Mucosa of descending colon (tissue), 3 donors: ENCODE data around the gene SH3TC1. TPM values are rescaled to one million over a fixed set of nuclear protein-coding genes. Genes with fewer than 3 reads are reported as not detected.

Source experiments
- ATAC-seq: fragments of 200-7000 bp; cut with Tn5 transposase; one replicate; pipeline ENCODE4 v1.9.1; 2020; ENCODE audit warnings: mild to moderate bottlenecking, moderate library complexity
- DNase-seq, 3 donors: peaks; one replicate each; pipeline ENCODE4 v3.0.0-alpha.2; 2020
- H3K36me3 ChIP-seq: fragments of 200-600 bp; one replicate; pipeline ENCODE4 v1.8.0; 2021; ENCODE audit warnings: low read depth, mild to moderate bottlenecking
- H3K4me1 ChIP-seq: fragments of 200-600 bp; one replicate; pipeline ENCODE4 v1.8.0; 2021; ENCODE audit warnings: low read depth, mild to moderate bottlenecking
- H3K4me3 ChIP-seq: fragments of 200-600 bp; one replicate; pipeline ENCODE4 v1.8.0; 2021; ENCODE audit warnings: mild to moderate bottlenecking
- H3K9me3 ChIP-seq: fragments of 200-600 bp; one replicate; pipeline ENCODE4 v1.8.0; 2021; ENCODE audit warnings: mild to moderate bottlenecking
- intact Hi-C, 2 donors: fragments of 100-400 bp; cut with DNase I in 1 of 2; cut with micrococcal nuclease in 1 of 2; formaldehyde crosslinking; loops; one replicate each; pipeline versions ENCODE4 v1.11.0 to v1.11.1; 2022; cut with DNase I, micrococcal nuclease
- total RNA-seq, 3 donors: library from RNA; stranded (reverse); fragmentation: NEBNext Ultra II Directional in 2 of 3; extraction: Animal tissue kit (Norgen Biotek cat#: 25700) in 2 of 3; gene quantifications; one replicate each; pipeline versions ENCODE4 v1.2.1 to v1.2.4, GENCODE V29; 2021 to 2023
- TF ChIP-seq, protein P1 (sequence below): fragments of 200-600 bp; IDR thresholded peaks from one replicate; pipeline ENCODE4 v1.8.0; 2022; ENCODE audit warnings: antibody characterized with exemption, mild to moderate bottlenecking
- donor health status: DM: no; HTN: no; CAD: no; lungs with moderate emphysema.
- donor health status: DM: no; HTN: no; CAD: no.
- donor health status: DM: no; HTN: yes; CAD: no.

Gene SH3TC1
- total RNA-seq, 3 donors from 2014 or later: 10.3 to 13.6 (median 11.7) TPM

GRCh38 chr4:8177956-8178355 lies 21.1 kb upstream of the SH3TC1 start:
- intact Hi-C loops: no loop called here
- ATAC-seq: no peak
- TF ChIP-seq, protein P1, sequence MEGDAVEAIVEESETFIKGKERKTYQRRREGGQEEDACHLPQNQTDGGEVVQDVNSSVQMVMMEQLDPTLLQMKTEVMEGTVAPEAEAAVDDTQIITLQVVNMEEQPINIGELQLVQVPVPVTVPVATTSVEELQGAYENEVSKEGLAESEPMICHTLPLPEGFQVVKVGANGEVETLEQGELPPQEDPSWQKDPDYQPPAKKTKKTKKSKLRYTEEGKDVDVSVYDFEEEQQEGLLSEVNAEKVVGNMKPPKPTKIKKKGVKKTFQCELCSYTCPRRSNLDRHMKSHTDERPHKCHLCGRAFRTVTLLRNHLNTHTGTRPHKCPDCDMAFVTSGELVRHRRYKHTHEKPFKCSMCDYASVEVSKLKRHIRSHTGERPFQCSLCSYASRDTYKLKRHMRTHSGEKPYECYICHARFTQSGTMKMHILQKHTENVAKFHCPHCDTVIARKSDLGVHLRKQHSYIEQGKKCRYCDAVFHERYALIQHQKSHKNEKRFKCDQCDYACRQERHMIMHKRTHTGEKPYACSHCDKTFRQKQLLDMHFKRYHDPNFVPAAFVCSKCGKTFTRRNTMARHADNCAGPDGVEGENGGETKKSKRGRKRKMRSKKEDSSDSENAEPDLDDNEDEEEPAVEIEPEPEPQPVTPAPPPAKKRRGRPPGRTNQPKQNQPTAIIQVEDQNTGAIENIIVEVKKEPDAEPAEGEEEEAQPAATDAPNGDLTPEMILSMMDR: no peak
- DNase-seq: no peak
- no peaks in the 10 kb centered on the region for H3K9me3 ChIP-seq
- no peak overlapping the region for H3K4me3 ChIP-seq
- H3K36me3 ChIP-seq: no peaks in the 10 kb centered on the region
- H3K4me1 ChIP-seq: peaks cover 16% of the 10 kb centered on the region

DNA sequence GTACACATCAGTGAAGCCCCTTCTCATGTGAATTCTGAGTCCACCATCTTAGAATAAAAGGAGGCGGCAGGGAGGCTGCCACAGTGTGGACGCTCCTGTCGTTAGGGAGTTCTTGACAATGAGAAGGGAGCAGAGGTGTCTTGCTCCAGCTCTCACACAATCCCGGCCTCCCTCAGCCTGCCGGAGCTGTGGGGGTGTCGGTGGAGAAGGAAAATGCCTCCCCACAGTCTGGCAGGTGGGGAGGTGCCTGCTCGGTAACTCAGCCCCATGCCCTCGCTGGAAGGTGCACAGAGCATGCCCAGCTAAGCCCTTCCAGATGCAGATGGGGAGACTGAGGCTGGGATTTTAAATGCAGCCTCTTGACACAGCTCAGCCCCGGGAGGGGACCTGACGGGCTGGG lies 20.0 kb upstream of the SH3TC1 start:
- H3K4me3 ChIP-seq: no peak overlapping the region
- no peak for ATAC-seq
- H3K9me3 ChIP-seq: no peaks in the 10 kb centered on the region
- TF ChIP-seq, protein P1: no peak
- no peaks in the 10 kb centered on the region for H3K36me3 ChIP-seq
- H3K4me1 ChIP-seq: peaks cover 18% of the 10 kb centered on the region
- intact Hi-C loops: no loop called here
- no peak for DNase-seq

DNA sequence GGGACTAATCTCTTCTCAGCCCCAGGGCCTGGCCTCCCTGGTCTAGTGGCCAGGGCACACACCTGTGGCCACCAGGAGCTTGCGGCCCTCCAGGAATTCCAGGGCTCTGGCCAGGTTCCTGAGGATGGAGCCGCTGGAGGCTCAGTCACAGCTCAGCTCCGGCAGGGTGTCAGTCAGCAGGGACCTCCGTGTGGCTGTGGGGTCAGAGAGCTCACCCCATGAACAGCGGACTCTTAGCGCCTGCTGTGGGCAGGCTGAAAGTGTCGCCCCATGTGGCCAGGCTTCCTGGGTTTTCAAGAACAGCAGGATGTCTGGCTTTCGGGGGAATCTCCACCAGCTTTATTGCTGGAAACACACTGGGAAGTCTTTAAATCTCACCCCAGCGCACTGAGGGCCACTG lies 19.3 kb upstream of the SH3TC1 start:
- intact Hi-C loops: no loop called here
- no peak overlapping the region for H3K4me3 ChIP-seq
- peaks cover 18% of the 10 kb centered on the region for H3K4me1 ChIP-seq
- DNase-seq (no peak), ATAC-seq (no peak)
- TF ChIP-seq, protein P1: no peak
- no peaks in the 10 kb centered on the region for H3K9me3 ChIP-seq
- H3K36me3 ChIP-seq: no peaks in the 10 kb centered on the region

DNA sequence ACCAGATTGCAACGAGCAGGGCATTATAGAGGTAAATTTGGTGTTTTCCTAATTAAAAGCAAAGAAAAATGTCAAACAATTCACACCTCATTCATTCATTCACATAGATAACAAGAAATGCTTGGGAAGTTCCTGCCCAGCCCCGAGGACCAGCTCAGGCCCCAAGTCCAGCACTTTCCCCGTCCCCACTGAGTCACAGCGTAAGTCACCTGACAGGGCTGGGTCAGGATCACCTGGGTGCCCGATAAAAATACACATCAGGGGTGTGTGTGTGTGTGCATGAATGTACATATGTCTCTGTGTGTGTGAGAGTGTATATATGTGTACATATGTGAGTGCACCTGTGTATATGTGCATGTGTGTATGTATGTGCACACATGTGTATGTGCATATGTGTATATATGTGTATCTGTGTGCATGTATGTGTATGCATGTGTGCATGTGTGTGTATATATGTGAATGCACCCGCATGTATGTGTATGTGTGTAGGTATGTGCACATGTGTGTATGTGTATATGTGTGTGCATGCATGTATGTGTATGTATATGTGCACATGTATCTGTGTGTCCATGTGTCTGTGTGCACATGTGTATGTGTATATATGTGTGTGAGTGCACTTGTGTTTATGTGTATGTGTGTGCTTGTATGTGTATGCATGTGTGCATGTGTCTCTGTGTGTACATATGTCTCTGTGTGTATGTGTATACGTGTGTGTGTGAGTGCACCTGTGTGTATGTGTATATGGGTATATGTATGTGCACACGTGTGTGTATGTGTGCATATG lies 18.6 kb upstream of the SH3TC1 start:
- intact Hi-C loops: no loop called here

GRCh38 chr4:8181119-8181518 lies 18.0 kb upstream of the SH3TC1 start:
- intact Hi-C loops: no loop called here
- no peaks in the 10 kb centered on the region for H3K36me3 ChIP-seq
- peaks cover 18% of the 10 kb centered on the region for H3K4me1 ChIP-seq
- DNase-seq (no peak), ATAC-seq (no peak)
- no peaks in the 10 kb centered on the region for H3K9me3 ChIP-seq
- TF ChIP-seq, protein P1: no peak
- no peak overlapping the region for H3K4me3 ChIP-seq

More for the DNA sequence above, 18.6 kb upstream of the SH3TC1 start:
- no peaks in the 10 kb centered on the region for H3K36me3 ChIP-seq
- no peaks in the 10 kb centered on the region for H3K9me3 ChIP-seq
- peaks cover 18% of the 10 kb centered on the region for H3K4me1 ChIP-seq
- TF ChIP-seq, protein P1: no peak
- no peak overlapping the region for H3K4me3 ChIP-seq
- DNase-seq (no peak), ATAC-seq (no peak)
